Neutrophil (primary cell): ENCODE measurements around the gene TCTN2.

Experiments used
- H3K27ac ChIP-seq: fragments of 200-600 bp; sonication (generic); 2 replicates; pipeline ENCODE4 v1.5.1; 2016; ENCODE audit warnings: mild to moderate bottlenecking, moderate library complexity
- H3K27me3 ChIP-seq: fragments of 200-600 bp; sonication (generic); 2 replicates; pipeline ENCODE4 v1.6.0; 2016; ENCODE audit warnings: mild to moderate bottlenecking
- H3K36me3 ChIP-seq: fragments of 200-600 bp; sonication (generic); 2 replicates; pipeline ENCODE4 v1.5.1; 2017
- H3K4me1 ChIP-seq, 2 experiments: fragments of 200-600 bp in 1 of 2; sonication (generic) in 1 of 2; 1 replicate in 1 of 2; 2 replicates in 1 of 2; pipeline versions ENCODE4 v1.5.1 to v1.6.1; 2013 to 2016; ENCODE audit warnings: low read depth in 1 of 2, low read length in 1 of 2, mild to moderate bottlenecking in 1 of 2, moderate library complexity in 1 of 2; ENCODE audit not compliant: control insufficient read depth in 1 of 2, insufficient read depth in 1 of 2
- H3K4me3 ChIP-seq, 2 experiments: fragments of 200-600 bp in 1 of 2; sonication (generic) in 1 of 2; 1 replicate in 1 of 2; 2 replicates in 1 of 2; pipeline ENCODE4 v1.5.1; 2013 to 2016; ENCODE audit warnings: low read depth in 1 of 2, low read length in 1 of 2, mild to moderate bottlenecking in 1 of 2, moderate library complexity in 1 of 2
- H3K9me3 ChIP-seq: fragments of 200-600 bp; sonication (generic); 2 replicates; pipeline ENCODE4 v1.5.1; 2016
- CTCF ChIP-seq: fragments of 200-600 bp; sonication (generic); IDR thresholded peaks from 2 replicates; pipeline ENCODE4 v1.5.1; 2016; ENCODE audit warnings: antibody characterized with exemption

TCTN2 gene

GRCh38 chr12:123726962-123727361, 56.0 kb downstream of the TCTN2 start:
- Histone ChIP-seq H3K36me3 (peaks cover 44% of the 10 kb centered on the region), H3K27ac (no peak overlapping the region), H3K27me3 (no peaks in the 10 kb centered on the region), H3K4me3 (no peak overlapping the region), H3K9me3 (no peaks in the 10 kb centered on the region), H3K4me1 (no peaks in the 10 kb centered on the region)
- no peak for TF ChIP-seq CTCF

GRCh38 chr12:123727878-123728277, 57.0 kb downstream of the TCTN2 start:
- peaks cover 41% of the 10 kb centered on the region for H3K36me3 ChIP-seq
- no peak overlapping the region for H3K27ac ChIP-seq
- no peak overlapping the region for H3K4me3 ChIP-seq
- no peaks in the 10 kb centered on the region for H3K27me3 ChIP-seq
- H3K4me1 ChIP-seq: no peaks in the 10 kb centered on the region
- H3K9me3 ChIP-seq: no peaks in the 10 kb centered on the region
- no peak for TF ChIP-seq CTCF

GRCh38 chr12:123731596-123731995, 60.7 kb downstream of the TCTN2 start:
- TF ChIP-seq CTCF: no peak
- H3K36me3 ChIP-seq: peaks cover 54% of the 10 kb centered on the region
- no peak overlapping the region for H3K4me3 ChIP-seq
- H3K27me3 ChIP-seq: no peaks in the 10 kb centered on the region
- no peaks in the 10 kb centered on the region for H3K9me3 ChIP-seq
- H3K27ac ChIP-seq: no peak overlapping the region
- no peaks in the 10 kb centered on the region for H3K4me1 ChIP-seq

- Histone ChIP-seq H3K36me3 (peaks cover 60% of the 10 kb centered on the region), H3K4me3 (no peak overlapping the region), H3K4me1 (no peaks in the 10 kb centered on the region), H3K27ac (no peak overlapping the region), H3K9me3 (no peaks in the 10 kb centered on the region), H3K27me3 (no peaks in the 10 kb centered on the region)
- no peak for TF ChIP-seq CTCF
Measured at GRCh38 chr12:123732251-123732650, 61.3 kb downstream of the TCTN2 start.

GRCh38 chr12:123733229-123733628, 62.3 kb downstream of the TCTN2 start:
- Histone ChIP-seq H3K4me1 (no peaks in the 10 kb centered on the region), H3K27ac (no peak overlapping the region), H3K36me3 (peaks cover 54% of the 10 kb centered on the region), H3K27me3 (no peaks in the 10 kb centered on the region), H3K4me3 (no peak overlapping the region), H3K9me3 (no peaks in the 10 kb centered on the region)
- TF ChIP-seq CTCF: no peak

- no peak overlapping the region for H3K27ac ChIP-seq
- no peak overlapping the region for H3K4me3 ChIP-seq
- no peaks in the 10 kb centered on the region for H3K27me3 ChIP-seq
- H3K36me3 ChIP-seq: peaks cover 58% of the 10 kb centered on the region
- no peaks in the 10 kb centered on the region for H3K4me1 ChIP-seq
- TF ChIP-seq CTCF: no peak
- H3K9me3 ChIP-seq: no peaks in the 10 kb centered on the region
Measured at GRCh38 chr12:123734268-123734667, 63.4 kb downstream of the TCTN2 start.
